GM21367 (cell line): ENCODE results near the gene TRO.

ENCODE experiments used
- ATAC-seq: cut with Tn5 transposase; IDR thresholded peaks from one replicate; pipeline ENCODE4 v1.9.1; 2021; ENCODE audit not compliant: unreplicated experiment

Gene TRO

GRCh38 chrX:54950730-54951375 lies 30.2 kb downstream of the TRO start:
- no peak for ATAC-seq

- ATAC-seq: no peak
Measured at GRCh38 chrX:54961750-54962149, 41.1 kb downstream of the TRO start.

- ATAC-seq: no peak
Measured at GRCh38 chrX:54964766-54965497, 44.3 kb downstream of the TRO start.

- ATAC-seq: no peak
Measured at GRCh38 chrX:54977387-54977786, 56.8 kb downstream of the TRO start.

- ATAC-seq: no peak
Measured at GRCh38 chrX:54978448-54978847, 57.8 kb downstream of the TRO start.

- ATAC-seq: no peak
Measured at GRCh38 chrX:54979432-54979831, 58.8 kb downstream of the TRO start.

- ATAC-seq: no peak
Measured at GRCh38 chrX:54980334-54980733, 59.7 kb downstream of the TRO start.
